ENCODE results near the gene HARS1.
"Not testable (repeated sequence)": the region's sequence is repeated elsewhere in the genome, so short reads cannot be mapped to it uniquely, and the experiment has no call there.

DNA sequence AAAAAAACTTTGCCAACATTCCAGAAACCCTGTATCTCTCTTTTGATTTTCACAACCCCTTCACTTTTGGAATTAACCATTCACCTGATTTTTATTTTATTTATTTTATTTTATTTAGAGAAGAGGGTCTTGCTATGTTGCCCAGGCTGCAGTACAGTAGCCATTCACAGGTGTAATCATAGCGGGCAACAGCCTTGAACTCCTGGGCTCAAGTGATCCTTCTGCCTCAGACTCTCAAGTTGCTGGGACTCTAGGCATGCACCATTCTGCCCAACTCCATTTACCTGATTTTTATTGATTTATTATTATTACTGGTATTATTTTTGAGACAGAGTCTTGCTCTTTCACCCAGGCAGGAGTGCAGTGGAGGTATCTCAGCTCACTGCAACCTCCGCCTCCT, 25.1 kb upstream of the HARS1 start:
- TF ChIP-seq, protein P1, sequence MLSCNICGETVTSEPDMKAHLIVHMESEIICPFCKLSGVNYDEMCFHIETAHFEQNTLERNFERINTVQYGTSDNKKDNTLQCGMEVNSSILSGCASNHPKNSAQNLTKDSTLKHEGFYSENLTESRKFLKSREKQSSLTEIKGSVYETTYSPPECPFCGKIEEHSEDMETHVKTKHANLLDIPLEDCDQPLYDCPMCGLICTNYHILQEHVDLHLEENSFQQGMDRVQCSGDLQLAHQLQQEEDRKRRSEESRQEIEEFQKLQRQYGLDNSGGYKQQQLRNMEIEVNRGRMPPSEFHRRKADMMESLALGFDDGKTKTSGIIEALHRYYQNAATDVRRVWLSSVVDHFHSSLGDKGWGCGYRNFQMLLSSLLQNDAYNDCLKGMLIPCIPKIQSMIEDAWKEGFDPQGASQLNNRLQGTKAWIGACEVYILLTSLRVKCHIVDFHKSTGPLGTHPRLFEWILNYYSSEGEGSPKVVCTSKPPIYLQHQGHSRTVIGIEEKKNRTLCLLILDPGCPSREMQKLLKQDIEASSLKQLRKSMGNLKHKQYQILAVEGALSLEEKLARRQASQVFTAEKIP (CRISPR knock-in tag; IDR thresholded peaks at IDR 0.05; ENCODE audit: borderline replicate concordance) = not testable (repeated sequence)
- TF ChIP-seq ARNT2 (CRISPR knock-in tag; IDR thresholded peaks at IDR 0.05; ENCODE audit: low read depth); ZNF543 (CRISPR knock-in tag; IDR thresholded peaks at IDR 0.05); ASH2L (IDR thresholded peaks at IDR 0.05; ENCODE audit: insufficient read length, low read depth, low read length); FOSL2 (CRISPR knock-in tag; IDR thresholded peaks at IDR 0.05); HHEX (CRISPR knock-in tag; IDR thresholded peaks at IDR 0.05): not testable (repeated sequence)
- TF ChIP-seq, protein P2, sequence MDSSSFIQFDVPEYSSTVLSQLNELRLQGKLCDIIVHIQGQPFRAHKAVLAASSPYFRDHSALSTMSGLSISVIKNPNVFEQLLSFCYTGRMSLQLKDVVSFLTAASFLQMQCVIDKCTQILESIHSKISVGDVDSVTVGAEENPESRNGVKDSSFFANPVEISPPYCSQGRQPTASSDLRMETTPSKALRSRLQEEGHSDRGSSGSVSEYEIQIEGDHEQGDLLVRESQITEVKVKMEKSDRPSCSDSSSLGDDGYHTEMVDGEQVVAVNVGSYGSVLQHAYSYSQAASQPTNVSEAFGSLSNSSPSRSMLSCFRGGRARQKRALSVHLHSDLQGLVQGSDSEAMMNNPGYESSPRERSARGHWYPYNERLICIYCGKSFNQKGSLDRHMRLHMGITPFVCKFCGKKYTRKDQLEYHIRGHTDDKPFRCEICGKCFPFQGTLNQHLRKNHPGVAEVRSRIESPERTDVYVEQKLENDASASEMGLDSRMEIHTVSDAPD (CRISPR knock-in tag; IDR thresholded peaks at IDR 0.05) = not testable (repeated sequence)
